HG02938 (cell line): ENCODE results near the gene RELT.

ENCODE experiments used
- ATAC-seq: cut with Tn5 transposase; IDR thresholded peaks from one replicate; pipeline ENCODE4 v1.9.1; 2021; ENCODE audit warnings: mild to moderate bottlenecking, moderate library complexity; ENCODE audit not compliant: unreplicated experiment

Gene RELT

DNA sequence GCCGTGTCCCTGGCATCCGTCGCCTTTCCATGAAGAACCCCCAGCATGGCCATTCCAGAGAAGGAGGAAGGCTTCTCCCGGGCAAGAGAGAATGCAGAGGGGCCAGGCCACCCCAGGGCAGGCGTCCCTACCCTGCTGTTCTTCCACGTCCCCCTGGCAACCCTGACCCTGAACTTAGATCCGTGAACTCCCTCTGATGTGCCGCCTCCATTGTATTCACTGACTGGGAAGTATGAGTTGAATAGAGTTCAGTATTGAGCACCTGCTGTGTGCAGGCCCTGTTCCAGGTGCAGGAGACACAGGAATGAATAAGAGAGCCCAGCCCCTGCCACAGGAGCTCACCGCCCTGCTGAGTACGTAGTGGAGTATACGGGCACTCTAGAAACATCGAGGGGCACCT, 29.1 kb upstream of the RELT start:
- ATAC-seq: no peak

GRCh38 chr11:73348838-73349237, 27.4 kb upstream of the RELT start:
- ATAC-seq: no peak

- ATAC-seq: no peak
Measured at GRCh38 chr11:73349633-73350032, 26.6 kb upstream of the RELT start.

DNA sequence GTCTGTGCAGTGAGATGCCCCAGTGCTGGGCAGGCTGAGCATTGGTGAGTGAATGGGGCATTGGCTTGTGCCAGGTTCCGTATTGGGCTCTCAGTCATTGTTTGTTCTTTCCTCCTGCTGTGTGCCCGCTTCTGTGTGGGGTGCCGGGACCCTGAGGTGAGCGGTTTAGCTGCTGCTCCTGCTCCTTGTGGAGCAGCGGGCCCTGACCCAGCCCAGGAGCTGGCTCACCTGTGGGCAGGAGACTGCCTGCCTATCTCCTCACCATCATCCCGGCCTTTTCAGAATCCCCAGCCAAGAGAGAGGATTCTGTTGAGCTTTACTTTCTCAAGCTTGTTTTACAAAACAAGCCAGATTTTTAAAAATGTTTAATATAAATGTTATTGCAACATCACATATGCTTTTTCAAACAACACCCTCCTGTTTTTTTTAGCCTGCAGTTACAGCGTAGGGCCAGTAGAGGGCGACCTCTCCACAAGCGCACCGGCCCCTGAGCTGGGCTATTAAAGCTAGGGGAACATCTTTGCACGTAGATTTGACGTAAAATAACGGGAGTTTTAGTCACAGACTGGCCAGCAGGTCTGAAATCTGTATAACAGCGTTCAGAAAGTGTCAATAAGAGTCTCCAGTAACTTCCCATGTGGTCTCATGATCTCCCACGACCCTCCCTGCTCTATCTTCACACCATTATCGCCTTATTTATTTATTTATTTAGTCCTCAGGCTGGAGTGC, 25.1 kb upstream of the RELT start:
- ATAC-seq: no peak

DNA sequence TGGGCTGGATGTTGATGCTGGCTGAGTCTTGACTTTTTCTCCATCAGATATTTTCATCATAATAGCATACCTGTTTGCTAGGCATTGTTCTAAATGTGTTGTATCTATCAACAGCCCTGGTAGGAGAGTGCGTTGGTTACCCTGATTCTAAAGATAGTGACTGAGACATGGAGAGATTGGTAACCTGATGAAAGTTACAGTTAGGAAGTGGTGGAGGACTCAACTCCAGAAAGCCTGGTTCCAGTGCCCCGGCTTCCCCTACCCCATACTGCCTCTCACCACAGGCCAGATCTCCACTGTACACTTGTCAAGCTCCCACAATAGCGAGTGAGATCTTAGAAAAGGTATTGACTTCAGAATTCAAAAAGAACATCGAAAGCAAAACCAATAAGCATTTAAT, 22.8 kb upstream of the RELT start:
- no peak for ATAC-seq

DNA sequence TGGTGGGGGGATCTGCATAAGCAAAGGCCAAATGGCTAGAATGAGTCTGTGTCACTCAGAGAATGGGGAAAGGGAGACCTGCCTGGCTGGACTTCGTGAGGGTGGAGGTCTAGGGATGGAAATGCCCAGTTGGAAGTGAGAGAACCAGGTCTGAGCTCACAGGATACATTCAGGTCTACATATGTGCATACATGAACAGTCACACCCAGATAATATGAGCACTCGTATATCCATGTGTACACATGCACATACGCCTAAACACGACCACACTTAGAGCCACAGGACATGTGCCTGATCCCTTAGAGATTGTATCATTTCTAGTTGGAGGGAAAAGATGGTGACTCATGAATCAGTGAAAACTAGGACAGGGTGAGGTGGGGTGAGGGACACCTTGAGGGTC, 21.1 kb upstream of the RELT start:
- ATAC-seq: no peak

DNA sequence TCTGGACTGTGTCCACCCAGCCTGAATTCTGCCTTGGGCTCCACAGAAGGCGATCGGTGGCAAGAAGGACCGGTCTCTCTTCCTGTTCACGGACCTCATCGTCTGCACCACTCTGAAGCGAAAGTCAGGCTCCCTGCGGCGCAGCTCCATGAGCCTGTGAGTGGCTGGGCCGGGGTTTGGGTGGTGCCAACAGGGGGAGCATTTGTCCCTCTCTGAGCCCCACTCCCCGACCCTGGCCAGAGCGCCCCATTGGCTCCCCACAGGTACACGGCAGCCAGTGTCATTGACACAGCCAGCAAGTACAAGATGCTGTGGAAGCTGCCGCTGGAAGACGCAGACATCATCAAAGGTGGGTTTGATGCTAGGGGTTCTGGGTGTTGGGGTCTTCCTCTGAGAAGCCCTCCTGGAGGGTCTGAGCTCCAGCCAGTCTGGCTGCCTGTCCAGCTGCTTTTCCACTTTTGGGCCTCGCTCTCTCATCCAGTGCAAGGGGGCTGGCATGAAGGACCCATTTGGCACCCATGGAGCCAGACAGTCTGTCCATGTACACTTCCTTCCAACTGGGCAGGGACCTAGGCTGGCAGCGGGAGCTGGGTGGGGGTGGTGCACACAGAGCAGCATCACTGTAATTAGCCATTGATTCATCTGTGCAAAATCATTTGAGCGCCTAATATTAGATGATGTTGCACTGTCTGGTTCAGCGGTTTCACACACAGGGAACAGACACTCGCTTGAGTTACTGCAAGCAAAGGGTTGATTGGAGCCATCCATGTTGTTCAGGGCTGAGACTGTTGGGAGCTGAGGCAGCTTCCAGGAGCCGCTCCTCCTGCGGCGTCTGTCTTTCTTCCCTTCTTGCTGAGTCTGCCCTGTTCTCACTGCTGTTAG, 19.0 kb upstream of the RELT start:
- no peak for ATAC-seq

DNA sequence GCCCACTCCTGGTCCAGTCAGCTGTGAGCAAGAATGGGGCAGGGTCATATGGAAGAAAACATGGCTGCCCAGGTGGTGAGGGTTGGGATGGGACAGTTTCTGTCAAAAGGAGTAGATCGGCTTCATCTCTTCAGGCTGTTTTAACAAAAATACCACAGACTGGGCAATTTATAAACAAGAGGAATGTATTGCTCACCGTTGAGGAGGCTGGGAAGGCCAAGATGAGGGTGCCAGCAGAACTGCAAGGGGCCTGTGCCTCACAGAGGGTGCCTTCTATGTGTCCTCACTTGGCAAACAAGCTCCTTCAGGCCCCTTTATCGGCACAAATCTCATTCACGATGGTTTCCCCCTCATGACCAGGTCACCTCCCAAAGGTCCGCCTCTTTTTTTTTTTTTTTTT, 18.1 kb upstream of the RELT start:
- no peak for ATAC-seq

- no peak for ATAC-seq
Measured at GRCh38 chr11:73359341-73359740, 16.9 kb upstream of the RELT start.

DNA sequence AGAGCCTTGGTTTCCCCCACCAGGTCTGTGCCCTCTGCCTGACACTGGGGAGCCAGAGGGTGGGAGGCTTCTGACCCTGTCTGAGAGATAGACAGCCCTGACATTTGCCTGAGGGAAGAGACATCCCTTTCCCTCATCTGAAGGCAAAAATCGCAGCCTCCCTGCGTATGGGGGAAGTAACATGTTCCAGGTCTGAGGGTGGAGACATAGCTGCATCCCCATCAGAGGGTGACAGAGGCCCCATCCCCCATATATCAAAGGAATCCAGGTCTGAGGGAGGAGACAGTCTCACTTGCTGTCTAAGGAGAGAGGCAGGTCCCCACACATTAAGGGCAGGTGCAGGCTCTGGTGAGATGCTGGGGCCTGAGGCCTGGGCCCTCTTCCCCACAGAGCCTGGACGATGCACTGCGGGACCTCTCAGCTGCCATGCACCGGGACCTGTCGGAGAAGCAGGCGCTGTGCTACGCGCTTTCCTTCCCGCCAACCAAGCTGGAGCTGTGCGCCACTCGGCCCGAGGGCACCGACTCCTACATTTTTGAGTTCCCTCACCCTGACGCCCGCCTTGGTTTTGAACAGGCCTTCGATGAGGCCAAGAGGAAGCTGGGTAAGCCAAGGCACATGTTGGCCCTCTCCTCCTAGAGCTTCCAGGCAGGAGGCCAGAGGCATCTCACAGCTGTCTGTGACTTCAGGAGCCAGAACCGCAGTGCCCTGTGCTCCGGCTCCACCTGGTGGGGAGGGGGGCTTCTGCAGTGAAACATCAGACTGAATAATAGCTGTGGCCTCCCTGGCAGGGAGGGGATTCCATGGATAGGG, 16.1 kb upstream of the RELT start:
- ATAC-seq: no peak

GRCh38 chr11:73360743-73361369, 15.3 kb upstream of the RELT start:
- no peak for ATAC-seq

GRCh38 chr11:73361953-73362776, 14.0 kb upstream of the RELT start:
- ATAC-seq: no peak

DNA sequence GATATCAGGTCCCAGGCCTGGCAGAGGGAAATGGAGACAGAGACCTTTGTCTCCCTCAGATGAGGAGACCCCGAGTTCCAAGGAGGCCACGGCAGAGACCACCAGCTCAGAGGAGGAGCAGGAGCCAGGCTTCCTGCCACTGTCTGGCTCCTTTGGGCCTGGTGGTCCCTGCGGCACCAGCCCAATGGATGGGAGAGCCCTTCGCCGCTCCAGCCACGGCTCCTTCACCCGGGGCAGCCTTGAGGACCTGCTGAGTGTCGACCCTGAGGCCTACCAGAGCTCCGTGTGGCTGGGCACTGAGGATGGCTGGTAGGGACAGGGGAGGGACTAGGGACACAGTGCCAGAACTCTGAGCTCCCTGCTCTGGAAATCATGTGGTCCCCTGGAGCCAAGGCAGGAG, 13.1 kb upstream of the RELT start:
- no peak for ATAC-seq

- ATAC-seq: no peak
Measured at GRCh38 chr11:73365352-73366264, 10.6 kb upstream of the RELT start.

DNA sequence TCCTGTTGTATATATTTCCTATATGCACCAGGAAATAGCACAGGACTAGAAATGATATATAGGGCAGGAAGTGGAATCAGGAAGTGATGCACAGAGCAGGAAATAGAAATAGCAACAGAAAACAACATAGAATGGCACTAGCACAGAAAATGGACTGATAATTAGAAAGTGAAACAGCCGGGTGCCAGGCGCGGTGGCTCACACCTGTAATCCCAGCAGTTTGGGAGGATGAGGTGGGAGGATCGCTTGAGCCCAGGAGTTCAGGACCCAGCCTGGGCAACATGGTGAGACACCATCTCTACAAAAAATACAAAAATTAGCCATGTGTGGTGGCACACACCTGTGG, 10.0 kb upstream of the RELT start:
- ATAC-seq: no peak

- ATAC-seq: no peak
Measured at GRCh38 chr11:73366953-73367352, 9.2 kb upstream of the RELT start.

- ATAC-seq: no peak
Measured at GRCh38 chr11:73367482-73368024, 8.6 kb upstream of the RELT start.

DNA sequence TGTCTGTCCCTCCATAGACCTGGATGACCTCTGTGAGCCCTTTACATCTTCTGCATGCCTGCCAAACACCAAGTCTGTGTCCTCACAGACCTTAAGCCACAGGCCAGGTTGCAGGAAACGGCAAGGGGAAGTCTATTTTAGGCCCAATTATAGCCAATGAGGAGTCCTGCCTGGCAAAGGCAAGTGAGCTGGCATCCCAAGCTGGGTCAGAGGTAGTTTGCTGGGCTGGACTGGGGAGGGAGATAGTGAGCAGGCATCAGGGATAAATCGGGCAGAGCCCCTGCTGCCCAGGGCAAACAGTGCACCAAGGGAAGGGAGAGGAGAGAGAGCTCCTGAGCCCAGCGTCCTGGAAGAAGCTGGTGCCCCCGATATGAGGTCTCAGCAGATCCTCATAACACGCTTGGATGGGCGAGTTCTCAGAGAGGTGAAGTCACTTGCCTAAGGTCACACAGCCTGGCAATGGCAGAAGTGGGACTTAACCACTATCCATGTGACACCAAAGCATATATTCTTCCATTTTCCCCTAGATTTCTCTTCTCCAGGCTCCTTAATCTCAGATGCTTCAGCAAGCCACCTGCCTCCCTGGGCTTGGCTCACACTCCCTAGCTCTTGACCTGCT, 3.7 kb upstream of the RELT start:
- no peak for ATAC-seq

GRCh38 chr11:73374151-73374550, 2.0 kb upstream of the RELT start:
- ATAC-seq: no peak
